Heart left ventricle (tissue), 13 donors: ENCODE data around the gene KRT38.

Experiments
- POLR2A ChIP-seq, 2 donors: fragments of 450-650 bp; IDR thresholded peaks; one replicate each; pipeline ENCODE4 v1.6.1; 2017; ENCODE audit warnings: antibody characterized with exemption in 2 of 2, mild to moderate bottlenecking in 2 of 2, moderate library complexity in 2 of 2
- TF ChIP-seq, protein P1 (sequence below), 12 donors: fragments of 200-600 bp; sonication (generic) in 4 of 12; IDR thresholded peaks; one replicate each; pipeline versions ENCODE4 v1.5.0 to v1.8.0; 2018 to 2022; ENCODE audit warnings: antibody characterized with exemption in 12 of 12, mild to moderate bottlenecking in 5 of 12
- donor health status: ischemic (EF 13 %, LVEDD 7.1; RV severe dilation, severe dysfunction).
- donor health status: DM: no; HTN: yes; CAD: no.
- donor health status: DM: no; HTN: no; CAD: no.
- donor health status: ischemic (EF 25% LVEDD 6.9; RV normal size, moderate dysfunction).
- donor health status: ischemic (EF 25% LVEDD 5.7; RV mildly dilated, moderate dysfunction).
- donor health status: ischemic (EF 35%, LVEDD 5.7; RV mildly dilated, moderate dysfunction).
- donor health status: nonischemic (EF 11% LVEDD 7.7; RV severe dilation, severe dysfunction).
- donor health status: DM: yes; HTN: yes; CAD: no.
- donor health status: PGD.
- donor health status: ischemic (EF 29% LVEDD 5.4; RV normal size, mild dysfunction).
- donor health status: nonischemic (EF 23%, LVEDD 6.1; RV moderate dilation, normal function).

GRCh38 chr17:41448506-41448905 lies 7.7 kb upstream of the KRT38 start:
- TF ChIP-seq, protein P1, sequence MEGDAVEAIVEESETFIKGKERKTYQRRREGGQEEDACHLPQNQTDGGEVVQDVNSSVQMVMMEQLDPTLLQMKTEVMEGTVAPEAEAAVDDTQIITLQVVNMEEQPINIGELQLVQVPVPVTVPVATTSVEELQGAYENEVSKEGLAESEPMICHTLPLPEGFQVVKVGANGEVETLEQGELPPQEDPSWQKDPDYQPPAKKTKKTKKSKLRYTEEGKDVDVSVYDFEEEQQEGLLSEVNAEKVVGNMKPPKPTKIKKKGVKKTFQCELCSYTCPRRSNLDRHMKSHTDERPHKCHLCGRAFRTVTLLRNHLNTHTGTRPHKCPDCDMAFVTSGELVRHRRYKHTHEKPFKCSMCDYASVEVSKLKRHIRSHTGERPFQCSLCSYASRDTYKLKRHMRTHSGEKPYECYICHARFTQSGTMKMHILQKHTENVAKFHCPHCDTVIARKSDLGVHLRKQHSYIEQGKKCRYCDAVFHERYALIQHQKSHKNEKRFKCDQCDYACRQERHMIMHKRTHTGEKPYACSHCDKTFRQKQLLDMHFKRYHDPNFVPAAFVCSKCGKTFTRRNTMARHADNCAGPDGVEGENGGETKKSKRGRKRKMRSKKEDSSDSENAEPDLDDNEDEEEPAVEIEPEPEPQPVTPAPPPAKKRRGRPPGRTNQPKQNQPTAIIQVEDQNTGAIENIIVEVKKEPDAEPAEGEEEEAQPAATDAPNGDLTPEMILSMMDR (IDR thresholded peaks at IDR 0.05) = no peak
- no peak for TF ChIP-seq POLR2A (IDR thresholded peaks at IDR 0.05)
